MM.1S (cell line): ENCODE measurements around the gene RBM34.

Experiments used
- DNase-seq: peaks from one replicate; pipeline ENCODE4 v3.0.0-alpha.2; 2015
- H2AFZ ChIP-seq: fragments of 300-600 bp; sonication (generic); 2 replicates; pipeline ENCODE4 v1.6.0; 2016; ENCODE audit warnings: antibody characterized with exemption, low read length
- H3F3A ChIP-seq: fragments of 300-600 bp; sonication (generic); 2 replicates; pipeline ENCODE4 v1.6.1; 2016; ENCODE audit warnings: mild to moderate bottlenecking, antibody characterized with exemption, low read length, moderate library complexity, mixed read lengths; ENCODE audit not compliant: insufficient read depth
- H3K27ac ChIP-seq: fragments of 300-600 bp; sonication (generic); 2 replicates; pipeline ENCODE4 v1.5.1; 2016; ENCODE audit warnings: mild to moderate bottlenecking, low read length
- H3K27me3 ChIP-seq: fragments of 300-600 bp; sonication (generic); replicated peaks from 2 replicates; pipeline ENCODE4 v1.6.0; 2016; ENCODE audit warnings: low read length; ENCODE audit not compliant: insufficient read depth
- H3K36me3 ChIP-seq: fragments of 300-600 bp; sonication (generic); replicated peaks from 2 replicates; pipeline ENCODE4 v1.6.1; 2016; ENCODE audit warnings: mild to moderate bottlenecking, low read length, mixed read lengths; ENCODE audit not compliant: insufficient read depth
- H3K4me1 ChIP-seq: fragments of 300-600 bp; sonication (generic); 2 replicates; pipeline ENCODE4 v1.6.1; 2016; ENCODE audit warnings: low read length, mixed read lengths
- H3K4me2 ChIP-seq: fragments of 300-600 bp; sonication (generic); 2 replicates; pipeline ENCODE4 v1.6.0; 2016; ENCODE audit warnings: low read depth, low read length
- H3K4me3 ChIP-seq: fragments of 300-600 bp; sonication (generic); 2 replicates; pipeline ENCODE4 v1.5.1; 2016; ENCODE audit warnings: low read length, mixed read lengths
- H3K79me2 ChIP-seq: fragments of 300-600 bp; sonication (generic); 2 replicates; pipeline ENCODE4 v1.6.1; 2016; ENCODE audit warnings: mixed run types, low read length, mixed read lengths
- H3K9ac ChIP-seq: fragments of 300-600 bp; sonication (generic); 2 replicates; pipeline ENCODE4 v1.6.1; 2016; ENCODE audit warnings: low read length, mixed read lengths
- H3K9me2 ChIP-seq: fragments of 300-600 bp; sonication (generic); replicated peaks from 2 replicates; pipeline ENCODE4 v1.6.1; 2016; ENCODE audit warnings: mild to moderate bottlenecking, low read length, mixed read lengths; ENCODE audit not compliant: insufficient read depth
- H3K9me3 ChIP-seq: fragments of 300-600 bp; sonication (generic); replicated peaks from 2 replicates; pipeline ENCODE4 v1.6.1; 2016; ENCODE audit warnings: mild to moderate bottlenecking, low read length, mixed read lengths; ENCODE audit not compliant: insufficient read depth
- H4K20me1 ChIP-seq: fragments of 300-600 bp; sonication (generic); 2 replicates; pipeline ENCODE4 v1.6.1; 2016; ENCODE audit warnings: mild to moderate bottlenecking, low read length, moderate library complexity, mixed read lengths; ENCODE audit not compliant: insufficient read depth
- CTCF ChIP-seq: fragments of 300-600 bp; sonication (generic); IDR thresholded peaks from 2 replicates; pipeline ENCODE4 v1.5.1; 2016; ENCODE audit warnings: antibody characterized with exemption, low read length, mixed read lengths
- EZH2 ChIP-seq: fragments of 300-600 bp; sonication (generic); optimal IDR thresholded peaks from 2 replicates; pipeline ENCODE3; 2017; ENCODE audit warnings: low read depth, mild to moderate bottlenecking, antibody characterized with exemption, low read length, mixed read lengths
- EZH2phosphoT487 ChIP-seq: fragments of 300-600 bp; sonication (generic); IDR thresholded peaks from 2 replicates; pipeline ENCODE4 v1.6.1; 2018; ENCODE audit warnings: antibody characterized with exemption, low read length

RBM34 gene

GRCh38 chr1:235176486-235176885, 15.4 kb upstream of the RBM34 start:
- 0 out of 2 replicates have a peak, but pooled peaks cover 11% of the 10 kb centered on the region for H3K36me3 ChIP-seq

GRCh38 chr1:235169986-235170385, 8.9 kb upstream of the RBM34 start:
- Histone ChIP-seq H3K36me3 (0 out of 2 replicates have a peak, but pooled peaks cover 1% of the 10 kb centered on the region), H3F3A (no peaks in the 10 kb centered on the region)

More at GRCh38 chr1:235176486-235176885, 15.4 kb upstream of the RBM34 start:
- Histone ChIP-seq H3K27me3 (no peaks in the 10 kb centered on the region), H3K9me3 (no peaks in the 10 kb centered on the region), H3K4me2 (no peak overlapping the region), H3K79me2 (no peaks in the 10 kb centered on the region), H3K27ac (no peak overlapping the region), H3K4me3 (no peak overlapping the region), H3K9ac (no peak overlapping the region), H4K20me1 (no peaks in the 10 kb centered on the region), H3F3A (no peaks in the 10 kb centered on the region), H3K4me1 (no peaks in the 10 kb centered on the region), H3K9me2 (no peaks in the 10 kb centered on the region), H2AFZ (no peak overlapping the region)
- no peak for TF ChIP-seq EZH2phosphoT487
- no peak for TF ChIP-seq EZH2
- TF ChIP-seq CTCF, result no peak
- no peak for DNase-seq

GRCh38 chr1:235168375-235168774, 7.3 kb upstream of the RBM34 start:
- Histone ChIP-seq H3K79me2 (no peaks in the 10 kb centered on the region), H3K27me3 (no peaks in the 10 kb centered on the region), H3K9me3 (no peaks in the 10 kb centered on the region), H3K36me3 (no peaks in the 10 kb centered on the region), H3K27ac (no peak overlapping the region), H3K4me2 (no peak overlapping the region), H3K4me1 (no peaks in the 10 kb centered on the region), H3K4me3 (no peak overlapping the region), H2AFZ (no peak overlapping the region), H3K9me2 (no peaks in the 10 kb centered on the region), H4K20me1 (no peaks in the 10 kb centered on the region), H3F3A (no peaks in the 10 kb centered on the region), H3K9ac (no peak overlapping the region)
- DNase-seq, result no peak
- no peak for TF ChIP-seq EZH2
- no peak for TF ChIP-seq CTCF
- TF ChIP-seq EZH2phosphoT487, result no peak

More at GRCh38 chr1:235169986-235170385, 8.9 kb upstream of the RBM34 start:
- Histone ChIP-seq H3K4me1 (no peaks in the 10 kb centered on the region), H3K9me3 (no peaks in the 10 kb centered on the region), H3K9ac (no peak overlapping the region), H2AFZ (no peak overlapping the region), H3K4me2 (no peak overlapping the region), H3K4me3 (no peak overlapping the region), H3K27me3 (no peaks in the 10 kb centered on the region), H3K27ac (no peak overlapping the region), H4K20me1 (no peaks in the 10 kb centered on the region), H3K79me2 (no peaks in the 10 kb centered on the region), H3K9me2 (no peaks in the 10 kb centered on the region)
- TF ChIP-seq CTCF, result no peak
- TF ChIP-seq EZH2phosphoT487, result no peak
- TF ChIP-seq EZH2, result no peak
- no peak for DNase-seq
